A673 (cell line): ENCODE measurements around the gene PHF1.
"Not testable (repeated sequence)": the region's sequence is repeated elsewhere in the genome, so short reads cannot be mapped to it uniquely, and the experiment has no call there.

Experiments
- EZH2 ChIP-seq: fragments of 200-600 bp; sonication (generic); IDR thresholded peaks from 2 replicates; pipeline ENCODE4 v1.6.1; 2017; ENCODE audit warnings: borderline replicate concordance, low read depth, mild to moderate bottlenecking, mixed read lengths, antibody characterized with exemption, low read length; ENCODE audit not compliant: poor library complexity, severe bottlenecking
- TF ChIP-seq, protein P1 (sequence below): fragments of 300-800, 200-600 bp; sonication (generic); conservative IDR thresholded peaks from 2 replicates; pipeline ENCODE4 v1.5.1; 2017; ENCODE audit warnings: low read depth, mild to moderate bottlenecking, antibody characterized with exemption, low read length, moderate library complexity, mixed read lengths

DNA sequence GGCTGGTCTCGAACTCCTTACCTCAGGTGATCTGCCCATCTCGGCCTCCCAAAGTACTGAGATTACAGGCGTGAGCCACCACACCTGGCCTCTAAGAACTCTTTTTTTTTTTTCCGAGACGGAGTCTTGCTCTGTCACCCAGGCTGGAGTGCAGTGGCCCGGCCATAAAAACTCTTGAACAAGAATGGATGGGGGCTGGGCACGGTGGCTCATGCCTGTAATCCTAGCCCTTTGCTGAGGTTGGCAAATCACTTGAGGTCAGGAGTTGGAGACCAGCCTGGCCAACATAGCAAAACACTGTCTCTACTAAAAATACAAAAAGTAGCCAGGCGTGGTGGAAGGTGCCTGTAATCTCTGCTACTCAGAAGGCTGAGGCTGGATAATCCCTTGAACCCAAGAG, 38.9 kb upstream of the PHF1 start:
- TF ChIP-seq, protein P1, sequence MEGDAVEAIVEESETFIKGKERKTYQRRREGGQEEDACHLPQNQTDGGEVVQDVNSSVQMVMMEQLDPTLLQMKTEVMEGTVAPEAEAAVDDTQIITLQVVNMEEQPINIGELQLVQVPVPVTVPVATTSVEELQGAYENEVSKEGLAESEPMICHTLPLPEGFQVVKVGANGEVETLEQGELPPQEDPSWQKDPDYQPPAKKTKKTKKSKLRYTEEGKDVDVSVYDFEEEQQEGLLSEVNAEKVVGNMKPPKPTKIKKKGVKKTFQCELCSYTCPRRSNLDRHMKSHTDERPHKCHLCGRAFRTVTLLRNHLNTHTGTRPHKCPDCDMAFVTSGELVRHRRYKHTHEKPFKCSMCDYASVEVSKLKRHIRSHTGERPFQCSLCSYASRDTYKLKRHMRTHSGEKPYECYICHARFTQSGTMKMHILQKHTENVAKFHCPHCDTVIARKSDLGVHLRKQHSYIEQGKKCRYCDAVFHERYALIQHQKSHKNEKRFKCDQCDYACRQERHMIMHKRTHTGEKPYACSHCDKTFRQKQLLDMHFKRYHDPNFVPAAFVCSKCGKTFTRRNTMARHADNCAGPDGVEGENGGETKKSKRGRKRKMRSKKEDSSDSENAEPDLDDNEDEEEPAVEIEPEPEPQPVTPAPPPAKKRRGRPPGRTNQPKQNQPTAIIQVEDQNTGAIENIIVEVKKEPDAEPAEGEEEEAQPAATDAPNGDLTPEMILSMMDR = not testable (repeated sequence)
- not testable (repeated sequence) for TF ChIP-seq EZH2
